Medulla oblongata (tissue), 1 donor: ENCODE data around the gene POLA2.
"Not testable (repeated sequence)": the region's sequence is repeated elsewhere in the genome, so short reads cannot be mapped to it uniquely, and the experiment has no call there.

Source experiments
- DNase-seq: peaks from one replicate; pipeline ENCODE4 v3.0.0-alpha.2; 2015; ENCODE audit errors: extremely low spot score

The POLA2 gene

DNA sequence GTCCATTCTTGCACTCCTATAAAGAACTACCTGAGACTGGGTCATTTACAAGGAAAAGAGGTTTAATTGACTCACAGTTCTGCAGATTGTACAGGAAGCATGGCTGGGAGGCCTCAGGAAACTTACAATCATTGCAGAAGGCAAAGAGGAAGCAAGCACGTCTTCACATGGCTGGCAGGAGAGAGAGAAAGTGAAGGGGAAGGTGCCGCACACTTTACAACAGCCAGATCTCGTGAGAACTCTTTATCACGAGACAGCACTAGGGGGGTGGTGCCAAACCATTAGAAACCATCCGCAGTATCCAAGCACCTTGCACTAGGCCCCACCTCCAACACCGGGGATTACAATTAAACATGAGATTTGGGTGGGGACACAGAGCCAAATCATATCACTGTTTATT, 19.4 kb upstream of the POLA2 start:
- no peak for DNase-seq

DNA sequence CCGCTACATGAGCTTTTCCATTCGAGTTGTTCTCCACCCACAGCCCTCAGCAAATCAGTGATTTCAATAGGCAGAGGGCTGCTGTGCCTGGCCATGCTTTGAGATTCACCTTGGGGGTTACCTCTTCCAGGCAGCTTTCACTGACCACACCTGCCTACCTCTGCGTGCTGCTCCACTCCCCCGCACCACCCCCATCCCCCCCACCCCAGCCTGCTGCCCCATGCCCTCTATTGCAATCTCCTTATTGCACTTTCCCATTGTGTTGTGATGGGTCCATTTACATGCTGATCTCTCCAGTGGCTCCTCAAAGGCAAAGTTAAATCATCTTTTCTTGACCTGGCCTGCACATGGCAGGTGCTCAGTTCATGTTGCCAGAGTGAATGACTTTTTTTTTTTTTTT, 18.0 kb upstream of the POLA2 start:
- DNase-seq, result no peak

DNA sequence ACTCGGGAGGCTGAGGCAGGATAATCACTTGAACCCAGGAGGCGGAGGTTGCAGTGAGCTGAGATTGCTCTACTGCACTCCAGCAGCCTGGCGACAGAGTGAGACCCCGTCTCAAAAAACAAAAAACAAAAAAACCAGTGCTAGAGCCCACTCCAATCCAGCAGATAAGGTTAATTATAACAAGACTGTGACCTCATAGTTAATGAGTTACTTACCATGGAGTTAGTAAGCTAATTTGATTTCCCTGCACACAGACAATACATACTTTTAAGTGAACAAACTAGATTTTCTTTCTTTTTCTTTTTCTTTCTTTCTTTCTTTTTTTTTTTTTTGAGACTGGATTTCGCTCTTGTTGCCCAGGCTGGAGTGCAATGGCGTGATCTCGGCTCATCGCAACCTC, 16.7 kb upstream of the POLA2 start:
- not testable (repeated sequence) for DNase-seq

DNA sequence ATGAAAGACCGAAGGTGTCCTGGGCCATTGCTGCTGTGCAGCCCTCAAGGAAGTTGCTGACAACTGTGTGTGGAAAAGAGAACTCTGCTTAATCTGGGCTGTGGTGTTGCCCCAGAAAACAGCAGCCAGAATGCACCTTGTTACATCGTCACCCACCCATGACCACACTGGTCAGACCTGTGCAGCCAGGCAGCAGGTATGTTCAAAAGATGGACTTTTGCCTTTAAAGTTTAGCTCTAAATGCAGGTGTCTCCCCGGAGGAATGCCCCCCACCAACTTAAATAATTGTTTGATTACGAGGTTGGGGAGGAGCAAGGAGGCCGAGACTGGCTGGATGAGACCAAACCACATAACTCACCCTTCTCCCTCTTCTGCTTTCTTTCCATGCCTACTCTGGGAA, 15.3 kb upstream of the POLA2 start:
- DNase-seq, result no peak

DNA sequence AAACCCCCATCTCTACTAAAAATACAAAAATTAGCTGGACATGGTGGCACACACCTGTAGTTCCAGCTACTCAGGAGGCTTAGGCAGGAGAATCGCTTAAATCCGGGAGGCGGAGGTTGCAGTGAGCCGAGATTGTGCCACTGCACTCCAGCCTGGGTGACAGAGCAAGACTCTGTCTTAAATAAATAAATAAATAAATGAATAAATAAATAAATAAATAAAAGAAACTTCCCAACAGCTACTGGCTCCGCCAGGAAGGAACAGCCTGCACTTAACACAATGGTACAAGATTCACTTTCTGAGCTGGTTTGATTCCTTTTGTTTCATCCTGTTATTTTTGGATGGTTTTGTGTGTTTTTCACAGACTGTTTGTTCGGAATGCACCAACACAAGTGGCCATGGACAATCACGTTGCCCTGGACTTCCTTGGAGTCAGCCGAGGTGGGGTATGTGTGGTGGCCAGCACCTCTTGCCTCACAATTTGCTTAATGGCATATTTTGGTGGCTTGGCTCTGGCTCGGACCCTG, 13.5 kb upstream of the POLA2 start:
- not testable (repeated sequence) for DNase-seq

DNA sequence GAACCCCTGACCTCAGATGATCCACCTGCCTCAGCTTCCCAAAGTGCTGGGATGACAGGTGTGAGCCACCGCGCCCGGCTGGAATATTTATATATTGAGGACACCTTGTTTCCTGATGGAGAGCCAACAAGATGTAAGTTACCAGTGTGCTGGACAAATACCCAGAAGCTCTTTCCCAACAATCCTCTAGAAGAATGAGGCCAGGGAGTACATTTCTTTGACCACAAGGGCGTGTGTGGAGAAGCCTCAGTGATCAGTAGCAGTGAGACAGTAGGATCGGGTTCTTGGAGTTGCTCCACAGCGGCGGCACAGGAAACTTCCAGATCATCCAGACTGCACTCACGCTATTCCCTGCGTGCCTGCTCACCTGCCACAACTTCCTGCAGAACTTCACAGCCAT, 10.3 kb upstream of the POLA2 start:
- no peak for DNase-seq

DNA sequence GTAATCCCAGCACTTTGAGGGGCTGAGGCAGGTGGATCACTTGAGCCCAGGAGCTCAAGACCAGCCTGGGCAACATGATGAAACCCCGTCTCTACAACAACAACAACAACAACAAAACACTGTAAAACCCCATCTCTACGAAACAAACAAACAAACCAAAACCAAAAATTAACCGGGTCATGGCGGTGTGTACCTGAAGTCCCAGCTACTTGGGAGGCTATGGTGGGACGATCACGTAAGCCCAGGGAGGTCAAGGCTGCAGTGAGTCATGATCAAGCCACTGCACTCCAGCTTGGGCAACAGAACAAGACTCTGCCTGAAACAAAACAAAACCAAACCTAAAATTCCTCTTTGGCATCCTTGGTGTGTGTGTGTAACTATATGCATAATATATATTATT, 7.0 kb upstream of the POLA2 start:
- DNase-seq, result no peak

DNA sequence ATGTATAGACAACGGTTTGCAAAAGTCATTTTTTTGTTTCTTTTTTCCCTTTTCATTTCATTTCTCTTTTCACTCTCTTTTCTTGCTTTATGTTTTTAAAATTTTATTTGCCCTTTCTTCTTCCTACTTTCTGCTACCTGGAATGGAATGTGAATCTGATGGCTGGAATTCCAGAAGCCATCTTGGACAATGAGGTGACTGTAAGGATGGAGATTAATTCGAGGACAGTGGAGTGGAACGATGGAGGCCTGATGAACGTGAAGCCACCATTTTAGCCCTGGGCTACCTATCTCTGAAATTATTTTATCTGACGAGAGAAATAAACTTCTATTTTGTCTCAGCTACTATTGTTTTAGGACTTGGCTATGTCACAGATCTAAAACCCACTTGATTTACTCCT, 2.8 kb upstream of the POLA2 start:
- DNase-seq, result no peak

DNA sequence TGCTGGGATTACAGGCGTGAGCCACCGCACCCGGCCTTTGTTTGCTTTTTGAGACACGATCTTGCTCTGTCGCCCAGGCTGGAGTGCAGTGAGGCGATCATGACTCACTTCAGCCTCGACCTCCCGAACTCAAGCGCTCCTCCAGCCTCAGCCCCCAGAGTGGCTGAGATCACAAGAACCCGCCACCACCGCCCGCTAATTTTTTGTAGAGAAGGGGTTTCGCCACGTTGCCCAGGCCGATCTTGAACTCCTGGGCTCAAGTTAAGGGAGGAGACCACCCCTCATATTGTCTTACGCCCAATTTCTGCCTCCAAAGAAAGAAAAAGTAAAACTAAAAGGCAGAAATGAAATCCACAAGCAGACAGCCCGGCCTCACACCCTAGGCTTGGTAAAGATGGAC, 1.5 kb upstream of the POLA2 start:
- no peak for DNase-seq

DNA sequence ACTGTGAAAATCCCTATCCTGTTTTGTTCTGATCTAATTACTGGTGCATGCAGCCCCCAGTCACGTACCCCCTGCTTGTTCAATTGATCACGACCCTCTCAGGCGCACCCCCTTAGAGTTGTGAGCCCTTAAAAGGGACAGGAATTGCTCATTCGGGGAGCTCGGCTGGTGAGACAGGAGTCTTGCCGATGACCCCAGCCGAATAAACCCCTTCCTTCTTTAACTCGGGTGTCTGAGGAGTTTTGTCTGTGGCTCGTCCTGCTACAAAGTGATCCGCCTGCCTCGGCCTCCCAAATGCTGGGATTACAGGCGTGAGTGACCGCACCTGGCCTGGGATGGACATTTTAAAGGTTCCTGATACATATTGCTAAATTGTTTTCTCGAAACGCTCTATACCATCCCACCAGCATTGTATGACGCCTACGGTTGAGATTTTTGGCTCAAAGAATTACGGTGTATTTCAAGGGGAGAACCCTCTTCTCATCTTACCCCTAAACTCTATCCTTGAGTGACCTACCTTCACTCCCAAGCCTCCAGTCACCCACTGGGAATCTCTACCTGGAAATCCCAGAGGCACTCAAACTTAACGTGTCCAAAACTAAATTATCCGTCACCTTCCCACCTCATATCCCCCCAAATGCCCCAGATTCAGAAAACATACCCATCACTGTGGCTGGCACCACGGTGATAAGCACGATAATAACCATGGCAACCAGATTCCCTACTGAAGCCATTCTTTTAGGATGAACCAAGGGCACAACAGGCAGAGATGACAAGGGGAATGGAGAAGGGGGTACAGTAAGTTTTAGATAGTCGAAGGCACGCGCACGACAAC, 789 bp upstream of the POLA2 start:
- DNase-seq, result no peak

DNA sequence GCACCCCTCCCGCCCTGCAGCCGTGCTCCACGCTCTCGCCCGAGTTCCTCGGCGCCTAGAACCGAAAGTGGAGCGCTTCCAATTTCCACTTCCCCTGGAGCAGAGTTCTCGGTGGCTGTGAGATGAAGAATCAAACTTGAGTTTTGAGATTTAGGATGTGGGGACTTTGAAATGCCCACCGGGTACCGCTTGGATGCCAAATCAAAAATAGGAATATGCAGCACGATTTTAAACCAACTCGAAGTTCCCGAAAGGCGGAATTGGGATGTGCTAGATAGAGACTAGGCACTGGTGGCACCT, 569 bp downstream of the POLA2 start:
- DNase-seq, result peak; percentile 67

DNA sequence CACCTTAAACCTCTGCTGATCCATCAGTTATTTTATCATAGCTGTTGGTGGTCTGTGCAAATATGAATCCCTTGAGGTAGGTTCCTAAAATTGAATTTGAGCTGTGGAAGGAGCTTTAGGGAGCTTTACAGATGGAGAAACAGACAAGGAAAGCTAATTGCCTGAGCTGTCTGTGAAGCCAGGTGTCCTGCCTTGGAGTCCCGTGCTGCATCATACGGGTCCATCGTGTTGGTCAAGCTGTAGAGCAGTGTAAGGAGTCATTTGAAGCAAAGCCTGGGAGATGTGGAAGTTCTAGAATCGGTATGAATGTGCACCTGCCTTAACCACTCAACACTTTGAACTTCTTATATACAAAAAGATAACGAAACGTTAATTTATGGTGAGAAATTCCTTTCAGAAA, 1.0 kb downstream of the POLA2 start:
- no peak for DNase-seq

DNA sequence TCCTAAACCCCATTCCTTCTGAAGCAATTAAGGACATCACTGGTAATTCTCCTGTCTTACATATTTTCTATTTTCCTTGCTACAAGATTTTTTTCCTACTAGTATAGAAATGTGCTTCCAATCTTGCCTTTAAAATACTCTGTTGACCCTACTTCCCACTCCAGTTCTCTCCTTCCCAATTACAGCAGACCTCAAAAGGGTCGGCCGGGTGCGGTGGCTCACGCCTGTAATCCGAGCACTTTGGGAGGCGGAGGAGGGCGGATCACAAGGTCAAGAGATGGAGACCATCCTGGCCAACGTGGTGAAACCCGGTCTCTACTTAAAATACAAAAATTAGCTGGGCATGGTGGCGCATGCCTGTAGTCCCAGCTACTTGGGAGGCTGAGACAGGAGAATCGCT, 3.0 kb downstream of the POLA2 start:
- not testable (repeated sequence) for DNase-seq

DNA sequence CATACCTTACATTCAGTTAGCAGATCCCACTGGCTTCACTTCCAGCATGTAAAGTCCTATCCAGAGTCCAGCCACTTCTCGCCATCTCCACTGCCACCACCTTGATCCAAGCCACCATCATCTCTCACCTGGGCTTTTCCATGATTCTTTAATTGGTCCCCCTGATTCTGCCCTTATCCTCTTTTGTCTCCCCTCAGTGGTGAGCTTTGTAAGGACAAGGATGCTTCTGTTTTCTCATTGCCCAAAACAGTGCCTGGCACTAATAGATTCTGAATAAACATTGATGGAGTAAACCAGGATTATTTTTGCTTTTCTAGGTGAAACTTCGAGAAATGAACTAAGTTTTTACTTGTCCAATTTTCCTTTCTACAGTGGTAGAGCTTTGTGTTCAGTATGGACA, 4.4 kb downstream of the POLA2 start:
- no peak for DNase-seq

DNA sequence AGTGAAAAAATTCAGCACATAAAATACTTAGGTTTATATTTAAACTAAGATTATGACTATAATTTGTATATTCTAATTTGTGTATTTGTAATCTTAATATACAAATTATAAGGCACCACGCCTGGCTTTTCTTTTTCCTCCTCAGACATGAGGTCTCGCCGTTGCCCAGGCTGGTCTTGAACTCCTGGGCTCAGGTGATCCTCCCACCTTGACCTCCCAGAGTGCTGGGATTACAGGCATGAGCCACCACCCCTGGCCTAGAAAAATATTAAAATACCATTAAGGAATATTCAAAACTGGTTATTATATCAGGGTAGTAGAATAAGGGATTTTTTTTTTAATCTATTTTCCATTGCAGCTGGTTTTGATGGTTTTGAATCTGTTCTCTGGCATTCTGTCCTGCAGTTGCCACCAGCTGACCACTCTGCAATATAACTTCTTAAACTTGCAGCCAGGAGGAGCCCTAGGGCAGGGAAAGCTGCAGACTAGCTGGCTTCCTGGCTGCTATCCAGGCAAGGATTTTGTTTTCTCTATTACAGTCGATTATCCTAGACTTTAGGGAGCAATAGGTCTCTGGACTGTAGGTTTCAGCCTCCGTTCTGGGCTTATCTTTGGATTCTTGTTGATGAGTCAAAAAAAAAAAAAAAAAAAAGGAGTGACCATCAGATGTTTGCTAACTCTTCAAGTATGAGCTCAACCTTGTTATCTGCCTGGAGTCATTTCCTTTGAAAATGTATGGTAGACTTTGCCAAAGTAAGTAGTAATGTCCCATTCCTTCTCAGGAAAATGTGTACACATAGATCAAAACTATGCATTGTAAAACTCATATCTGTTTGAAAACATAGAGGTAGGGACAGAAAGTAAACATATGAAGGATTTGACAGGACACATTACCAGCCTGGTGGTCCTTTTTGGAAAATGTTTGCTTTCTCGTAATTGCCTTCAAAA, 13.2 kb downstream of the POLA2 start:
- peak; percentile 91 for DNase-seq

DNA sequence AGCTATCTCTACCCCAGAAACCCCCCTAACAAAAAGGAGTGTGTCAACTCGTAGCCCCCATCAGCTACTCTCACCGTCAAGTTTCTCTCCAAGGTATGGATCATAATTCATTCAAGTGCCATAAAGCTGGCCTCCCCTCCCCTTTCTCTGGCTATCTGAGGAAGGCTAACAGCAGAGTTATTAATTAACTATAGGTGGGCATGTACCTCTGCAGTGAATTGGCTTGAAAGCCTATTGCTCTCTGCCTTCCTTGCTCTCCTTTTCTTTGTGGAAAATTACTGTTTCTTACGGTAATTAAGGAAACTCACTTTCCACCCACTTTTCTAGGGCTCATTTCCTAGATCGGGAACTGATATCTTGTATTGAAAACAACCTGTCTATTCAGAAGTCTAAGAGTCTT, 14.1 kb downstream of the POLA2 start:
- no peak for DNase-seq

DNA sequence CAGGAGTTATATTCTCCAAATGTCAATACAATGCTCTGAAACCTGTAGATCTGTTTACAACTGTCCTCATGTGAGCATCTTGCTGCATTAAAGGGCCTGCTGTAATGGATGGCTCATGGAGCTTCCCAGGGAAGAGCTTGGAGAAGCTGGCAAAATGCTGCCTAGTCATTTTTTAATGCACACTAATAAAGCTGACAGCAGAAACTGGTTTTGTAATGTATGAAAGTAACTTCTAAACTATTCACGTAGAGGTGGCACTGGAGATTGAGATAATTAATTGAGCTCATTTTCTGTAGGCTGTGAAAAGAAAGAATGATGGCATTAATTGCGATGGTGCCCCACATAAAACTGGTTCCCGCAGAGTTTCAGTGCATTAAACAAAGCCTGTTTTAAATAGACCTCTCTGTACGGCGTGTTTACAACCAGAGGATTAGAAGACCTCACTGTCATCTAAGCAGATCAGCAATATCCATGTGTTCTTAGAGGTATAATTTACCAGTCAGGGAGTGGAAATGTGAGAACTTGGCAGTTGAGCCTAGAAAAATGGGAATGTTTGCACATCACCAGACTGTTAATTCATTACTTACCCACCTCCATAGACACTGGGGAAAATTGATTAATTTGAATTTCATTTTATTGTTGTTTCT, 16.0 kb downstream of the POLA2 start:
- no peak for DNase-seq

DNA sequence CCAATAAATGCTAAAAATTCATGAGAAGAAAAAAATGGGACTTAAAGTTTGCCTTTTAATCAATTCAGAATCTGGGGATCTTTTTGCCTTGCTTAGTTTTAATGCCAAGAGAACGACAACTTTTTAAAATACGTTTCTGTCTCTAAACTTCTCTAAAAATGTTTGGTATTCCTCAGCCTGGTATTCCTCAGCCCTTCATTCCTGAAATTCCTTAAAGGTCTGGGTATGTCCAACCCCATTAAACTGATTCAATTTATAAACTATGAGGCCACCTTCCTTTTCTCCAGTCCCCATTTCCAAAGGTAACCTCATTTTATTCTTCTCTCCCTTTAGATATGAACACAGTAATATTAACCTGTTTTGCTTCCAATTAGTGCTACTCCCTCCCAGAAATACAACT, 16.6 kb downstream of the POLA2 start:
- DNase-seq, result no peak

DNA sequence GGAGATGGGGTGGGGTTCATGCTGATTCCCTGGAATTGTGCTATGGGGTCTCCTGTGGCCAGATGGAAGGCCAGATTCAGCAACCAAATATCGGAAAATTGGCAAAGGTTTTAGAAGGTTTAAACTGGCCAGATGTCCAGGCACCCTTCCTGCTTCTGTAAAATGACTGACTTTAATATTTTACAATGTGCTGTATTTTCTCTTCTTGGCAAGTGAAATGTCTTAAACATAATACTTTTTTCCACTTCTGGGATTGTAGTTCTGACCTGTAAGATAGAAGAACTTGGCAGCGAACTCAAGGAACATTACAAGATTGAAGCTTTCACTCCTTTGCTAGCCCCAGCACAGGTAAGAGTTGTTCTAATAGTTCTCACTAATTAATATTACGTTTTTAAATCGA, 17.5 kb downstream of the POLA2 start:
- no peak for DNase-seq

DNA sequence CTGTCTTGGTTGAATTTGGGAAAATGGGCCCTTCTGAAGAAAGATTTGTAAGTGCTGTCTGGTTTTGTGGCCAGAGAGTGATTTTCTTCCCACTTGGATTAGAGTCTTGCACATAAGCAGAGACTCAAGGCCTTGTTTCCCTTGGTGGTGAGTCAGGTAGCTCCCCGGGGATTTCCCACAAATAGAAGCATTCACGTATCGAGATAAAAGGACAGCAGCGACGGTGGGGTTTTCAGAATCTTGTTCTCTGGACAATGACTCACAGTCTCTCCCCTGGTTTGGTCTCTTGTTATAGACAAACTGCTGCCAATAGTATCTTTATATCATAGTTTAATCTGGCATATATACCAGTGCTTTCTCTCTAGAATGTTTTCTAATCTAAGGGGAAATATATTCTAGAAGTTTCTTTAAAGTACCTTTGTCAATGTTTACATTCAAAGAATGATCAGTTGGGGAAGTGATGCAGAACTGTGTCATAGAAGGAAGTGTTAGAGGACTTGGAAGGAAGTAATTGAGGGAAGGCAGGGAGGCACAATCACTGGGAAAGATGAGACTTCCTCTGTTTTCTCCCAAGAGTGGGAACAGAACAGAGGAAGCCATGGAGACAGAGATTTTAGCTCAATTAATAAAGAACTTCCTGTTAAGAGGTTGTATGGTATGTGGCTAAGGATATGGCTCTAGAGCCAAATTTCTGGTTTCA, 18.1 kb downstream of the POLA2 start:
- no peak for DNase-seq

DNA sequence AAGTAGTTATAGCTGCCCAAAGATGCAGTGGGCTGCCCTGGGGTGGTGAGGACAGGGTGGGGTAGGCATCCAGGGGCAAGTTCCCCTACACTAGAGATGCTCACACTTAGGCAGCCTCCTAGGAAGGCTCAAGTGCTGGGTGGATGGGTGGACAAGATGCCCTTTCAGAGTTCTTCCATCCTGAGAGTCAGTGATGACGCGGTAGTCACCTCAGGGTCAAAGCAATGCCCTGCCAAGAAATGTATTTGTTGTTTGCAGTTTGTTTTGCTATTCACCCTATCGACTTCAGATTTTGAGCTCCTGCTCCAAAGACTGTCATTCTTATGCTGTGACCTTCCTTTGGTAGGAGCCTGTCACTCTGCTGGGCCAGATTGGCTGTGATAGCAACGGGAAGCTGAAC, 18.9 kb downstream of the POLA2 start:
- no peak for DNase-seq

DNA sequence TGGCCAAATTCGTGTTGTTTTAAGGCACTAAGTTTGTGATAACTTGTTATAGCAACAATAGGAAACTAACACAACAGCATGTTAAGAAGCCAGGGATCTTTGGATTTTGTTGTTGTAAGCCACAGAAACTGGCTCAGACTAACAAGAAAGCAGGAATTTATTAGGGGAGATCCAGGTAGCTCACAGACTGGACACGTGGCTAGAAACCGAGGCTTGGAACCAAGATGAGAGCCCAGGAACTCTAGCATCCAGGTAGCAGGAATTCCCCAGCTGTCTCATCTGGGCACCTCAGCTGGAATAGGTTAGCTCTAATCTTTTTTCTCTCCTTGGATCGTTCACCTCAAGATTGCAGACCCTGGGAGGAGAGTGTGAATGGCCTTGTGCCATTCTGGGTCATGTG, 24.9 kb downstream of the POLA2 start:
- DNase-seq, result no peak
